NCI-H69 (cell line): ENCODE measurements around the gene TNFAIP8L2.

Source experiments
- DNase-seq: peaks from one replicate; lab custom pipeline; 2025; lab: John Stamatoyannopoulos, UW

Gene TNFAIP8L2

DNA sequence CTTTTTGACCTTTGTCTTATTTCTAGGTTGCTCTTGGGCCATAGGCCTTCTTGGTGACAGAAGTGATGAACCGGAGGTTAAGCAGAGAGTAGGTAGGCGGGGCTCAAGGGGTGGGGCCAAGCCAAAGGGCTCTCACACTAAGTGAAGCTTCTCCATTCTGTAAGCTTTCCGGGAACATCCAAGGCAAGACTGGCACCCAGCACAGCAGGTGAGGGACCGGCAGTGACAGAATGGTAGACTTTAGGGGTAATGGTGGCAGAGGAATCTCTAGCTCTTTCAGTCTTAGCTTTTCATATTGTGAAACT lies at the start of gene TNFAIP8L2:
Gene TNFAIP8L2 (plus strand): TSS at position 135 of the 305 bp plus-strand sequence. CDS start 2,049 bp downstream, outside the sequence.
- no peak for DNase-seq

- DNase-seq, result peak; percentile 66
Observed at GRCh38 chr1:151106894-151107293, 49.6 kb upstream of the TNFAIP8L2 start.

DNA sequence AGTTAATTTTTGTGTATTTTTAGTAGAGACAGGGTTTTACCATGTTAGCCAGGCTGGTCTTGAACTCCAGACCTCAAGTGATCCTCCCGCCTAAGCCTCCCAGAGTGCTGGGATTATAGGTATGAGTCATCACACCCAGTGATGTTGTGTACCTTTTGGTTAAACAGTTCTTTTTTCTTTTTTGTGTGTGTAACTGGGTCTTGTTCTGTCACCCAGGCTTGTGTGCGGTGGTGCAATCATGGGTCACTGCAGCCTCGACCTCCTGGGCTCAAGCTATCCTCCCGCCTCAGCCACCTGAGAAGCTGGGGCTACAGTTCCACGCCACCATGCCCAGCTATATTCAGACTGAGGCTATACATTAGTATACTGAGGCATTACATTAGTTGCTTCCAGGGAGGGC lies 48.1 kb upstream of the TNFAIP8L2 start:
- DNase-seq, result peak; percentile 39

DNA sequence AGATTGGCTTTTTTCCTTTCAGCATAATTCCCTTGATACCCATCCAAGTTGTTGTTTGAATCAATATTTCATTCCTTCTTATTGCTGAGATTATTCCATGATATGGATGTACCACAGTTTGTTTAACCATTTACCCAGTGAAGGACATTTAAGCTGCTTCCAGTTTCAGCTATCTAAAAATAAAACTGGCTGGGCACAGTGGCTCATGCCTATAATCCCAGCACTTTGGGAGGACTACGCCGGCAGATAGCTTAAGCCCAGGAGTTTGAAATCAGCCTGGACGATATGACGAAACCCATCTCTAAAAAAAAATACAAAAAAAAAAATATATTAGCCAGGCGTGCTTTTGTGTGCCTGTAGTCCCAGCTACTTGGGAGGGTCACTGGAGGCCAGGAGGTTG lies 42.6 kb upstream of the TNFAIP8L2 start:
- no peak for DNase-seq

GRCh38 chr1:151124763-151125403 lies 31.6 kb upstream of the TNFAIP8L2 start:
- DNase-seq, result no peak

DNA sequence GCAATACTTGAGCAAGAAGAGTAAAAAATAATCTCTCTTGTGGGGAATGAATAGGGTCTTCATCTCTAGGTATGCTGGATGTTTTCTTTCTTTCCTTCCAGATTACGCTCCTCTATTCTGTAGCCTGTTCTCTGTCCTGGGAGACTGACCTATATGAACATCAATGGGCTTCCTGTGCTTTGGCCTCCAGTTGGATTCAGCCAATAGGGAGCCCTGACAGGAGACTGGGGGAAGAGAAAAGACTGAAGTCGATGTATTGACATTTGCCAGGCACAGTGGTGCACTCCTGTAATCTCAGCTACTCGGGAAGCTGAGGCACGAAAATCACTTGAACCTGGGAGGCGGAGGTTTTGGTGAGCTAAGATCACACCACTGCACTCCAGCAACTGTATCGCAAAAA lies 27.6 kb upstream of the TNFAIP8L2 start:
- no peak for DNase-seq

DNA sequence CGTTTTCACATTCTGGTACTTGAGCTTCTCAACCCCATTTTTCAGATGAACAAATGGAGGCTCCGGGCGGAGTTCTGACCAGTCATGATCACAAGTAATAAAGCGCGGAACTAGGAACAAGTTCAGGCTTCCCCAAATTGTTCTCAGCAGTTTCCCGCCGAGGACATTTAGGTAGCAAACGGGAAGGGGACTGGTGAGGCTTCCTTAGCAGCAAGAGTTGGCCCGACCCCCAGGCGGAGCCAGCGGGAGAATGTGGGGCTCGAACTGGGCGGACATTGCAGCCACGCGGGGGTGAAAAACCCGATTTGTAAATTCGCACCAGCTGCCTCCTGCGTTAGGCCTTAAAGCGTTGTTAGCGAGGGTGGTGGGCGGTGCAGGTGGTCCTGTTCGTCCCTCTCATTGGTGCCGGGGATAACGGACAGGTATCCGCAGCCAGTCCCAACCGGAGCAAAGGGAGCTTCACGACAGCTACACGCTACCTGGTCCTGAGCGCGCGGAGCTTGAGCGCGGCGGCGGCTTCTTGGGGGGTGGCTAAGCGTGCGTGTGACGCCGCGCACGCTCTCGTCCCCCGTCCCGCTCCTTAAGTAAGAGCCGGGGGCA lies 25.4 kb upstream of the TNFAIP8L2 start:
- DNase-seq, result peak; percentile 66

GRCh38 chr1:151131701-151132334 lies 24.6 kb upstream of the TNFAIP8L2 start:
- no peak for DNase-seq

DNA sequence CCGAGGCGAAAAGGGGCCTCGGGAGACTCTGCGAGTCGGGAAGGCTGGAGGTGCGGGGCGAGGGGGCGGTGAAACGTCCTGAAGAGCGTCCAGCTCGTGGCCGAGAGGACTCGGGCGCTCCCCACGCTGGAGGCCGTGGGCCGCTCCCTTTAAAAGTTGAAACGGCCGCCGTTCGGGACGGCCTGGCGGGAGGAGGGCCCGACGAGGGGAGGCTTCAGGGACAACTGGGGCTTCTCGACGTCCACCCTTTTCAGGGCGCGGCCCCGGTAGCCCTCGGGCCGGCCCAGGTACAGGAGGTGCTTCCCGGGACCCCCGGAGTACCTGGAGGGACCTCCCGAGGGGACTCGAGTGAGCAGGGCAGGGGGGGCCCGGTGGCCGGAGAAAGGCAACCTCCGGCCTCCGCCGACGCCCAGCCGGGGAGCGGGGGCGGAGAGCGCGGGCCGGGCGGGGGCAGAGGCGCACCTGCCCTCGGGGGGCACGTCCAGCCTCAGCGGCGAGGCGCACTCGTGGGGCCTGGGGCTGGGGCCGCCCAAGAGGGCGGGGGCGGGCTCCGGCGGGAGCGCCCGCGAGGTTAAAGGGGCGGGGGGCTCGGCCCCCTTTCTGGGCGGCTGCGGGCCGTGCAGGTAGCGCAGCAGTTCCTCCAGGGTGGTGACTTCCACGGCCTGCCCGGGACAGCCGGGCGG lies 24.0 kb upstream of the TNFAIP8L2 start:
- DNase-seq, result no peak

DNA sequence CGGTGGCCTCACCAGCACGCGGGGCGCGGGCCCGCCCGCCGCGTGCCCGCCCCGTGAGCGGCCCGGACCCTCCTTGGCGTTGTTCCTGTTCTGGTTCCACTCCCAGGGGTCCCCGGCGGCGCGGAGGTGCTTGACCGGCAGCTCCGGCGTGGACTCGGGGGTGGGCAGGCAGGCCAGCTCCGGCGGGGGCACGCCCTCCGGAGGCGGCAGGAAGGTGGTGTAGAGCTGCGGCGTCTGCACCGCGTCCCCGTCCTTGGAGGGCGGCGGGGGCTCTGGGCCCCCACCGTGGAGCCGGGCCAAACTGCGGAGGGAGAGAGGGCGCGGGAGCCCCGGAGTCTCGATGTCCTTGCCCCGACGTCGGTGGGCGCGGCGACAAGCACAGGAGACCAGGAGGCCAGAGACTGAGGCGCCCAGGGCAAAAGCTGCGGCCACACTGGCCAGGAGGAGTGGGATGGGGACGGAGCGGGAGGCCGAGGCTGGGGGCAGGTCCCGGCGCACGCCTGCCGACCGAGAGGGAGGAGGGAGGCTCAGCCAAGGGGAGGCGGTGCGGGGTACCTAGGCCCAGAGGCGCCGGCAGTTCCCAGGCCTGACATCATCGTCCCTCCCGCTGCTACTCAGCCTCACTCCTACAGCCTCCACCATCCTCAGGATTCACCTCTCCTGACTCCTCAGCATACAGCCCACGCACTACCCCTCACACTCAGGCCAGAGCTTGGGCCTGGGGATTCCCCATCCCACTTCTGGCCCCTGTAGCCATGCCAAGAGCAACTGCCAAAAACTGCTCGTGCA lies 23.2 kb upstream of the TNFAIP8L2 start:
- no peak for DNase-seq

DNA sequence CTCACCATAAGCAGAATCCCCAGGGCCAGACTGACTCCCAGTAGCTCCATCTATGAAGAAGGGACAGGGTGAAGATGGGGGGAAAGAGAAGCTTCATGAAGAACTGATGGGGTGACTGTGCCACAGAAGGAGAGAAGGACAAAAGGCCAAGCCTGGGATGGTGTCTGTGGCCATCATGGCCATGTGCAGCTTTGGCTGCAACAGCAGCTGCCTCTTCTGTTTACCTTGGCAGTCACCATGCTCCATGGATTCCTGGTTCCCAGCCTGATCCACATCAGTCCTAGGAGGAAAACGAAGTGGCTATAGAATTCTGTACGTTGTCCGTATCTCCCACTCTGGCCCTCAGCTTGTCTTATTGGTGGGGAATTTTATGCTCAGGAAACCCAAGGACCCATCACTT lies 22.1 kb upstream of the TNFAIP8L2 start:
- DNase-seq, result peak; percentile 16

- no peak for DNase-seq
Observed at GRCh38 chr1:151134991-151135390, 21.5 kb upstream of the TNFAIP8L2 start.

DNA sequence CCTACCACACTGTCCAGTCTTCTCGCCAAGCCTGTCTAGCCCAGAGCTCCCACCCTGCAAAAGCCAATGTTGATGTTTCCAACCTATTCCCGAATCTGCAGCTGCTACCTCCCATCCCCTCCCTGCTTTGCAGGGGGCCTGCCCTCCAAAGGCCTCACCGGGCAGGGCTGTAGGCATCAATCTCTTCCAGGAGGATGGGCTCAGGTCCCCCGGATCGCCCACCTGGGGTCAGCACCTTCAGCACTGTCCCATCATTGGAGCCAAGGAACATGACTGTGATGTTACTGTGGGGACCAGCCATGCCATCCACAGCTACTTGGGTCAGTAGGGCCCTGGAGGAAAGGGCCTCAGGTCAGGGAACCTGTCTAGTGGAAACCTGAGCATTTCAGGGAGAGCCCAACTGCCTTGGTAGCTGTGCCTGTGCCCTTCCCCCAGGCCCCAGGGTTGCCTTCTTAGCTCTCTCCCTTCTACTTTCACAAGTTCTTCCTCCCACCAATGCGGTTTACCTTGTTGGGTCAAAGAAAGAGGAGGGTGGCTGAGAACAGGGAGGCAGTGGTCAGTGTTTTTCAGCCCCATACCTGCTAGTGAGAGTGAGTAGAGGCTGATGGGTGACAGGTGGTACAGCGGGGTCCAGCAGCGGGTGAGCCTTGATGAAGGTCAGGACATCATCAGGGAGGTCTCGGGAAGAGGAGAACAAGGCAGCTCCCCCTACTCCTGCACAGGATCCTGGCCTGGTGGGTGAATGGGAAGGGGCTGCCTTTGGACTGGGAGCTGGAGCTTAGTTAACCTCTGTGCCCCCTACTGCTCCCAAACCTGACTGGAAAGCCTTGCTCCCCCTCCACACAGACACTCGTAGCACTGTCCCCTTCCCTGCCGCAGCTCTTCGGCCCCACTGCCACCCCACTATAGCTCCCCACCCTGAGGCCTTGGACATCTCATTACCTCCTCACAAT lies 20.7 kb upstream of the TNFAIP8L2 start:
- DNase-seq, result no peak

DNA sequence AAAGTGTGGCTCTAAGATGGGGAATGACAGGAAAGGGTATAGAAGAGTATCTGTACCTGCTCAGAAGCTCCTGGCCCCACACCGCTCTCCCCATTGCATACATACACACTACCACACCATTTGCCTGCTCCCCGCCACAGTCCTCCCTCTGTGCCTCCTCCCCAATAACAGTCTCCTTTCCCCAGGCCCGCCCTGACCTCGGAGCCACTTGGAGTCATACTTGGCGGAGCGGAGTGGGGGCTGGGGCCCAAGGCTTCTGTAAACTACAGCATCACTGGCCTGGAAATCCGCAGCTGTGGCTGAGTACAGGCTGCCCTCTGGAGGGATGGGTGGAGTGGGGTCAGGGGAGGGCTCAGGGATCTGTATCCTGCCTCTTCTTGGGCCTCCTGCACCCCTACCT lies 18.7 kb upstream of the TNFAIP8L2 start:
- DNase-seq, result no peak

GRCh38 chr1:151142411-151143056 lies 13.9 kb upstream of the TNFAIP8L2 start:
- peak; percentile 21 for DNase-seq

DNA sequence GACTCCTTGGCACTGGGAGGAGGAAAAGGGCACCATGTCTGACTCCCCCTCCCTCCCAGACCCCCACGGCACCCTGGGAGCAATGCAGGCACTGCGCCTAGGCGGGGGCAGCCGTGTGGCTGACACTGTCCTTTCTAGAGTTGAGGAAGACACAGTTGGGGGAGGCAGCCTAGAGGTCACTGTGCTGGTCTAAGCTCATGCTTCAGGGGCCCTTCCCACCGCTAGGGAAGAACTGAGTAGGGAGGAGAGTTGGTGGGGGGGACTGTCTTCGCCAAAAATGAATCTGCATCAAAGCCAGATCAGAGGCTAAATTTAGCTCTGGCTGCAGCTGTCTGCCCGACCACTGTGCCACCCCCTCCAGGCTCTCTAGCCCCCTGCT lies 13.4 kb upstream of the TNFAIP8L2 start:
- DNase-seq, result no peak

- peak; percentile 57 for DNase-seq
Observed at GRCh38 chr1:151143986-151144385, 12.5 kb upstream of the TNFAIP8L2 start.

DNA sequence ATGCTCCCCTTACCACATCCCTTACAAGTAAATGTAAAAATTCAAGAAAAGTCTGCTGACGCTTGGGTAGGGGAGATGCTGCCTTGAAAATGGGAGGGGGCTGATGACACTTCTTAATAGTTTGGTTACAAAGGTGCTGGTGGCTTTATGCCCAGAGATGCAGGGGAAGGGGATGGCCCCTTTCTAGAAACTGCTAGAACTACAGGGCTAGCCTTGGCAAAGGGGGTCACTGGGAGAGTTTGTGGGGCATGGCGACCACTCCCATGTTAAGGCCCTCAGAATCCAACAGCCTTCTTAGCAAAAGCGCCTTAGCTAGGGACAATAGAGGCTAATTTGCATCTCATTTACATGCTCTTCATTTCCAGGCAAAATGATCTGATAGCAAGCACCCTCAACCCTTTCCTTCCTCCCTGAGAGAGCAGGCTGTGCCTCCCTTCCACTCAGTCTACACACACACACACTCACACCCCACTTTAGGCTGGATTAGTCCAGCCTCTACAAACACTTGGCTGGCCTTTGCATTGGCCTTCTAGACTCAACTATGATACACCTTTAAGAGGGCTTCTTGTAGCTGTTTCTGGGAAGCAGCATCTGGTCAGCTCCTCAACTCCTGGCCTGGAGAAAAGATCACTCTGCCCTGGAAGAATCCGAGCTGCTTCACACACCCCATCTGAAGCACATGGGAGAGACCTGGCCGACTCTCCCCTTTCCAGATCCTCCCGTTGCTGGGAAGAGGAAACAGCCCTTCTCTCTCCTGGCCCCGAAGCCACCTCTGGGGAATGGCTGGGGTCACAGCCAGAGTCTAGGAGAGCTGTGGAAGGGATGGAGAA lies 11.8 kb upstream of the TNFAIP8L2 start:
- peak; percentile 23 for DNase-seq

- DNase-seq, result peak; percentile 66
Observed at GRCh38 chr1:151145304-151146071, 11.0 kb upstream of the TNFAIP8L2 start.
